ENCODE data around the gene PLA2G12B.

Gene PLA2G12B

GRCh38 chr10:72889391-72889831 is 65.2 kb downstream of the PLA2G12B start:
- no peak for DNase-seq

GRCh38 chr10:72888151-72888638 is 66.4 kb downstream of the PLA2G12B start:
- DNase-seq = no peak

GRCh38 chr10:72887043-72887442 is 67.6 kb downstream of the PLA2G12B start:
- no peak for DNase-seq

GRCh38 chr10:72886621-72887020 is 68.0 kb downstream of the PLA2G12B start:
- DNase-seq = no peak

GRCh38 chr10:72885953-72886352 is 68.7 kb downstream of the PLA2G12B start:
- DNase-seq = no peak

Data from right kidney (tissue), 1 donor.